Chondrocyte (in vitro differentiated cells): ENCODE results near the gene ITGA11. TPM values are rescaled to one million over a fixed set of nuclear protein-coding genes. Genes with fewer than 3 reads are reported as not detected.

Source experiments
- DNase-seq: peaks from one replicate; pipeline ENCODE4 v3.0.0; 2021; ENCODE audit warnings: mixed read lengths, low spot score
- H3K27ac Mint-ChIP-seq: one replicate; pipeline ENCODE4 v1.8.0; 2021; ENCODE audit warnings: mild to moderate bottlenecking, moderate library complexity, mixed read lengths; ENCODE audit not compliant: unreplicated experiment
- H3K27me3 Mint-ChIP-seq: 2 replicates; pipeline ENCODE4 v1.8.0; 2021; ENCODE audit warnings: low read depth, mixed read lengths
- H3K36me3 Mint-ChIP-seq: 2 replicates; pipeline ENCODE4 v1.8.0; 2021; ENCODE audit warnings: low read depth, mixed read lengths
- H3K4me1 Mint-ChIP-seq: 2 replicates; pipeline ENCODE4 v1.8.0; 2021; ENCODE audit warnings: low read depth, mild to moderate bottlenecking, mixed read lengths
- H3K4me3 Mint-ChIP-seq: one replicate; pipeline ENCODE4 v1.8.0; 2021; ENCODE audit warnings: mild to moderate bottlenecking, moderate library complexity, mixed read lengths; ENCODE audit not compliant: unreplicated experiment
- H3K9me3 Mint-ChIP-seq: 2 replicates; pipeline ENCODE4 v1.8.0; 2021; ENCODE audit warnings: low read depth, mixed read lengths
- CTCF ChIP-seq: fragments of 200-600 bp; sonication (generic); IDR thresholded peaks from 2 replicates; pipeline ENCODE4 v1.5.0; 2021; ENCODE audit warnings: antibody characterized with exemption, mild to moderate bottlenecking, moderate library complexity
- total RNA-seq: library from RNA; stranded (reverse); gene quantifications from 3 replicates; pipeline ENCODE4 v1.2.1, GENCODE V29; 2021

The ITGA11 gene
- total RNA-seq, 1 donor from 2014 or later, result 1,092 TPM

GRCh38 chr15:68411343-68411675, 20.7 kb downstream of the ITGA11 start:
- peaks cover 44% of the 10 kb centered on the region for H3K36me3 Mint-ChIP-seq
- peak overlapping the region; percentile 81 for H3K27ac Mint-ChIP-seq
- no peak overlapping the region for H3K4me3 Mint-ChIP-seq
- no peaks in the 10 kb centered on the region for H3K27me3 Mint-ChIP-seq
- DNase-seq, result no peak
- TF ChIP-seq CTCF, result no peak
- H3K4me1 Mint-ChIP-seq, result peaks cover 20% of the 10 kb centered on the region
- H3K9me3 Mint-ChIP-seq, result no peaks in the 10 kb centered on the region

GRCh38 chr15:68410466-68411342, 21.3 kb downstream of the ITGA11 start:
- H3K9me3 Mint-ChIP-seq, result no peaks in the 10 kb centered on the region
- H3K27ac Mint-ChIP-seq, result peak overlapping the region; percentile 81
- H3K4me1 Mint-ChIP-seq, result peaks cover 13% of the 10 kb centered on the region
- H3K4me3 Mint-ChIP-seq, result no peak overlapping the region
- no peaks in the 10 kb centered on the region for H3K27me3 Mint-ChIP-seq
- no peak for TF ChIP-seq CTCF
- no peak for DNase-seq
- H3K36me3 Mint-ChIP-seq, result peaks cover 40% of the 10 kb centered on the region

- H3K27me3 Mint-ChIP-seq, result no peaks in the 10 kb centered on the region
- TF ChIP-seq CTCF, result no peak
- no peak overlapping the region for H3K4me3 Mint-ChIP-seq
- H3K36me3 Mint-ChIP-seq, result peaks cover 33% of the 10 kb centered on the region
- no peaks in the 10 kb centered on the region for H3K9me3 Mint-ChIP-seq
- DNase-seq, result peak; percentile 65
- peaks cover 5% of the 10 kb centered on the region for H3K4me1 Mint-ChIP-seq
- H3K27ac Mint-ChIP-seq, result peak overlapping the region; percentile 69
Observed at GRCh38 chr15:68409736-68410370, 22.1 kb downstream of the ITGA11 start.

- H3K36me3 Mint-ChIP-seq, result peaks cover 36% of the 10 kb centered on the region
- H3K27ac Mint-ChIP-seq, result peak overlapping the region; percentile 90
- no peaks in the 10 kb centered on the region for H3K4me1 Mint-ChIP-seq
- TF ChIP-seq CTCF, result no peak
- no peaks in the 10 kb centered on the region for H3K27me3 Mint-ChIP-seq
- DNase-seq, result peak; percentile 9
- H3K9me3 Mint-ChIP-seq, result no peaks in the 10 kb centered on the region
- no peak overlapping the region for H3K4me3 Mint-ChIP-seq
Observed at GRCh38 chr15:68408971-68409370, 23.0 kb downstream of the ITGA11 start.

- Mint-ChIP-seq H3K27ac (peak overlapping the region; percentile 90), H3K4me3 (peak overlapping the region; percentile 7), H3K36me3 (peaks cover 38% of the 10 kb centered on the region), H3K9me3 (peaks cover 4% of the 10 kb centered on the region), H3K4me1 (no peaks in the 10 kb centered on the region), H3K27me3 (no peaks in the 10 kb centered on the region)
- DNase-seq, result peak; percentile 11
- TF ChIP-seq CTCF, result no peak
Observed at GRCh38 chr15:68407886-68408881, 23.8 kb downstream of the ITGA11 start.
